Neural cell (in vitro differentiated cells): ENCODE data around the gene ABCC8.

Experiments
- EZH2 ChIP-seq: fragments of 200-600, 300-800 bp; shearing (Covaris generic), sonication (generic); IDR thresholded peaks from 2 replicates; pipeline ENCODE4 v1.6.1; 2014; ENCODE audit warnings: antibody characterized with exemption, low read length, borderline replicate concordance, mild to moderate bottlenecking; ENCODE audit not compliant: insufficient read depth, poor library complexity, severe bottlenecking
- MXI1 ChIP-seq: fragments of 450-650 bp; conservative IDR thresholded peaks from 2 replicates; pipeline ENCODE4 v1.6.1; 2014; ENCODE audit warnings: antibody characterized with exemption, mild to moderate bottlenecking; ENCODE audit not compliant: poor library complexity, severe bottlenecking
- POLR2AphosphoS5 ChIP-seq: IDR thresholded peaks from 2 replicates; pipeline ENCODE4 v1.6.1; 2012
- RAD21 ChIP-seq: fragments of 450-650 bp; conservative IDR thresholded peaks from 2 replicates; pipeline ENCODE4 v1.6.1; 2014; ENCODE audit warnings: antibody characterized with exemption, mild to moderate bottlenecking, moderate library complexity
- SMC3 ChIP-seq: fragments of 450-650 bp; conservative IDR thresholded peaks from 2 replicates; pipeline ENCODE4 v1.6.1; 2014; ENCODE audit warnings: antibody characterized with exemption, mild to moderate bottlenecking, moderate library complexity; ENCODE audit not compliant: poor library complexity
- TAF1 ChIP-seq: IDR thresholded peaks from 2 replicates; pipeline ENCODE4 v1.6.1; 2012; ENCODE audit warnings: low read depth
- TF ChIP-seq, protein P1 (sequence below): fragments of 450-650 bp; IDR thresholded peaks from 2 replicates; pipeline ENCODE4 v1.5.1; 2014; ENCODE audit warnings: antibody characterized with exemption, mild to moderate bottlenecking, moderate library complexity; ENCODE audit not compliant: poor library complexity, severe bottlenecking
- TF ChIP-seq, protein P2 (sequence below): IDR thresholded peaks from 2 replicates; pipeline ENCODE4 v1.6.1; 2012; ENCODE audit warnings: borderline replicate concordance

DNA sequence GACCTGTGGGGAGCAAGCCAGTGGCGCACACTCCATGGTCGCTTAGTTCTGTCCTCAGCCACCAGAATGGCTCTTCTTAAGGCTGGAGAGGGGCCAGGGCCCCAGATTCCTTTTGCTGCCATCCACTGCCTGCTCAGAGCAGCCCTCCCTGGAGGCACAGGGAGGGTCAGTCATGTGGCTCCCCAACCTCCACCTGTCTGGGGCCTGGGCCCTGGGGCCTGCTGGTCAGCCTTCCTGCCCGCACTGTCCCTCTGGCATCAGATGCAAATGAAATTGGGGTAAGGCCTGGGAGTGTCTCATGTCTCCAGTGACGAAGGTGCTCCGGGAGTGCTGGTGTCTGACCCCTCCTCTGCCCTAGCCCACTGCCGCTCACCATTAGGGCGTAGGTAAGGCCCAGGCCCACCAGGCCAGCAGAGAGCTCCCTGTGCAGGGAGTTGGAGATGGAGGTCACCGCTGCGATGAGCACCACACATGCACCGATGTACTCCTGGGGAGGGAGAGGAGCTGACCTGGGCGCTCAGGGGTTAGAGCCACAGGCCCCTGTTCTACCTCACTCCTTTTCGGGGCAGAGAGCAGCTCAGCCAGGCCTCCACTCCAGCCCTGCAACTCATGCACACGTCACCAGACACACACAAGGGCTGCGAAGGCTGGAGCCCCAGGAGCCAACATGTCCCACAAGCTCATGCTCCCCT is 79.2 kb downstream of the ABCC8 start:
- no peak for TF ChIP-seq MXI1
- TF ChIP-seq, protein P1, sequence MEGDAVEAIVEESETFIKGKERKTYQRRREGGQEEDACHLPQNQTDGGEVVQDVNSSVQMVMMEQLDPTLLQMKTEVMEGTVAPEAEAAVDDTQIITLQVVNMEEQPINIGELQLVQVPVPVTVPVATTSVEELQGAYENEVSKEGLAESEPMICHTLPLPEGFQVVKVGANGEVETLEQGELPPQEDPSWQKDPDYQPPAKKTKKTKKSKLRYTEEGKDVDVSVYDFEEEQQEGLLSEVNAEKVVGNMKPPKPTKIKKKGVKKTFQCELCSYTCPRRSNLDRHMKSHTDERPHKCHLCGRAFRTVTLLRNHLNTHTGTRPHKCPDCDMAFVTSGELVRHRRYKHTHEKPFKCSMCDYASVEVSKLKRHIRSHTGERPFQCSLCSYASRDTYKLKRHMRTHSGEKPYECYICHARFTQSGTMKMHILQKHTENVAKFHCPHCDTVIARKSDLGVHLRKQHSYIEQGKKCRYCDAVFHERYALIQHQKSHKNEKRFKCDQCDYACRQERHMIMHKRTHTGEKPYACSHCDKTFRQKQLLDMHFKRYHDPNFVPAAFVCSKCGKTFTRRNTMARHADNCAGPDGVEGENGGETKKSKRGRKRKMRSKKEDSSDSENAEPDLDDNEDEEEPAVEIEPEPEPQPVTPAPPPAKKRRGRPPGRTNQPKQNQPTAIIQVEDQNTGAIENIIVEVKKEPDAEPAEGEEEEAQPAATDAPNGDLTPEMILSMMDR, result no peak
- TF ChIP-seq POLR2AphosphoS5, result no peak
- TF ChIP-seq TAF1, result no peak
- no peak for TF ChIP-seq EZH2
- TF ChIP-seq, protein P2, sequence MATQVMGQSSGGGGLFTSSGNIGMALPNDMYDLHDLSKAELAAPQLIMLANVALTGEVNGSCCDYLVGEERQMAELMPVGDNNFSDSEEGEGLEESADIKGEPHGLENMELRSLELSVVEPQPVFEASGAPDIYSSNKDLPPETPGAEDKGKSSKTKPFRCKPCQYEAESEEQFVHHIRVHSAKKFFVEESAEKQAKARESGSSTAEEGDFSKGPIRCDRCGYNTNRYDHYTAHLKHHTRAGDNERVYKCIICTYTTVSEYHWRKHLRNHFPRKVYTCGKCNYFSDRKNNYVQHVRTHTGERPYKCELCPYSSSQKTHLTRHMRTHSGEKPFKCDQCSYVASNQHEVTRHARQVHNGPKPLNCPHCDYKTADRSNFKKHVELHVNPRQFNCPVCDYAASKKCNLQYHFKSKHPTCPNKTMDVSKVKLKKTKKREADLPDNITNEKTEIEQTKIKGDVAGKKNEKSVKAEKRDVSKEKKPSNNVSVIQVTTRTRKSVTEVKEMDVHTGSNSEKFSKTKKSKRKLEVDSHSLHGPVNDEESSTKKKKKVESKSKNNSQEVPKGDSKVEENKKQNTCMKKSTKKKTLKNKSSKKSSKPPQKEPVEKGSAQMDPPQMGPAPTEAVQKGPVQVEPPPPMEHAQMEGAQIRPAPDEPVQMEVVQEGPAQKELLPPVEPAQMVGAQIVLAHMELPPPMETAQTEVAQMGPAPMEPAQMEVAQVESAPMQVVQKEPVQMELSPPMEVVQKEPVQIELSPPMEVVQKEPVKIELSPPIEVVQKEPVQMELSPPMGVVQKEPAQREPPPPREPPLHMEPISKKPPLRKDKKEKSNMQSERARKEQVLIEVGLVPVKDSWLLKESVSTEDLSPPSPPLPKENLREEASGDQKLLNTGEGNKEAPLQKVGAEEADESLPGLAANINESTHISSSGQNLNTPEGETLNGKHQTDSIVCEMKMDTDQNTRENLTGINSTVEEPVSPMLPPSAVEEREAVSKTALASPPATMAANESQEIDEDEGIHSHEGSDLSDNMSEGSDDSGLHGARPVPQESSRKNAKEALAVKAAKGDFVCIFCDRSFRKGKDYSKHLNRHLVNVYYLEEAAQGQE, result no peak
- no peak for TF ChIP-seq SMC3
- TF ChIP-seq RAD21, result no peak
